GM12872 (cell line): Measurements from ENCODE around the gene SPINT2.

ENCODE experiments used
- TF ChIP-seq, protein P1 (sequence below): IDR thresholded peaks from 3 replicates; pipeline ENCODE4 v1.5.1; 2011; ENCODE audit warnings: low read depth, mild to moderate bottlenecking, low read length, moderate library complexity; ENCODE audit not compliant: insufficient read depth

SPINT2 gene

DNA sequence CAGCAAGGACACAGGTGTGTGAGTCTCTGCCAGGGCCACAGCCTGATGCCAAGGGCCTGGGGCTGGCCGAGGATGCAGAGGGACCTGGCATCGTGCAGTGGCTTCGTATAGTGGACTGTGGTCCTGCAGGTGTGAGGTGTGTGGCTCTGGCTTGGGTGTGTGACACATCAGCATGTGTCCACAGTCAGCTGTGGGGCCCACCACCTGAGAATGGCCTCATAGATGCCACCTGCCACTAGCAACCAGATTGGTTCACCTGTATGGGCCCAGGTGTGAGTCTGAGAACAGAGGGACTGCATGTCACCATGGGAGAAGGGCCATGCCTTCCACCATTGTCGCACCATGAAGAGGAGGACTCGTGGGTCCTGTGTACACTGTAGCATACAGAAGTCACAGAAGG lies 10.6 kb upstream of the SPINT2 start:
- TF ChIP-seq, protein P1, sequence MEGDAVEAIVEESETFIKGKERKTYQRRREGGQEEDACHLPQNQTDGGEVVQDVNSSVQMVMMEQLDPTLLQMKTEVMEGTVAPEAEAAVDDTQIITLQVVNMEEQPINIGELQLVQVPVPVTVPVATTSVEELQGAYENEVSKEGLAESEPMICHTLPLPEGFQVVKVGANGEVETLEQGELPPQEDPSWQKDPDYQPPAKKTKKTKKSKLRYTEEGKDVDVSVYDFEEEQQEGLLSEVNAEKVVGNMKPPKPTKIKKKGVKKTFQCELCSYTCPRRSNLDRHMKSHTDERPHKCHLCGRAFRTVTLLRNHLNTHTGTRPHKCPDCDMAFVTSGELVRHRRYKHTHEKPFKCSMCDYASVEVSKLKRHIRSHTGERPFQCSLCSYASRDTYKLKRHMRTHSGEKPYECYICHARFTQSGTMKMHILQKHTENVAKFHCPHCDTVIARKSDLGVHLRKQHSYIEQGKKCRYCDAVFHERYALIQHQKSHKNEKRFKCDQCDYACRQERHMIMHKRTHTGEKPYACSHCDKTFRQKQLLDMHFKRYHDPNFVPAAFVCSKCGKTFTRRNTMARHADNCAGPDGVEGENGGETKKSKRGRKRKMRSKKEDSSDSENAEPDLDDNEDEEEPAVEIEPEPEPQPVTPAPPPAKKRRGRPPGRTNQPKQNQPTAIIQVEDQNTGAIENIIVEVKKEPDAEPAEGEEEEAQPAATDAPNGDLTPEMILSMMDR = no peak

DNA sequence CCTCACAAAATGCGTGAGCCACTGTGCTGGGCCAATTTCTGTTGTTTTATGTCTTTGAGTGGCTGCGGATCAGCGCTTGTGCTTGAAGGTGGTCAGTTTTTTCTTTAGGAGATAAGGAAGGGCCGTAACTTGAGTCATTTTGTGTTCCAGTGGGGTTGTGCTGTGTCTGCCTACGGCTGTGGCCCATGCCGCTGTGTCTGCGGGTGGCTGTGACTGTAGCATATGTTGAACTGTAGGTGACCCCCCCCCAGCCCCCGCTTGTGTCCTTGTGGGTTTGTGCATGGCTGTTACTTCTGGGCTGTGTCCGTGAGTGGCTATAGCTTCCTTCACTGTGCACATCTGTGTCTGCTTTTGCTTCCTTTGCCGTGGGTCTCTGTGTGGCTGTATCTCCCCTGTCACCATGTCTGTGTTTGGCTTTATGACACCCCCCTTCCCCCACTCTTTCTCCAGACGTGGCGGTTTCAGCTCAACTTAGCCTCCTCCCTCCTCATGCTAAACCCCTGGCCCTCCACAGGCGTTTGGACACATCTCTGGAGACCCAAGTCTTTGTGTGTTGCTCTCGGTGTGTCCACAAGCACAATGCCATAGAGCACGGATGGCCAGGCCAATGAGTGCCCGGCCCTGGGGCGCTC lies 8.9 kb upstream of the SPINT2 start:
- TF ChIP-seq, protein P1 = no peak

DNA sequence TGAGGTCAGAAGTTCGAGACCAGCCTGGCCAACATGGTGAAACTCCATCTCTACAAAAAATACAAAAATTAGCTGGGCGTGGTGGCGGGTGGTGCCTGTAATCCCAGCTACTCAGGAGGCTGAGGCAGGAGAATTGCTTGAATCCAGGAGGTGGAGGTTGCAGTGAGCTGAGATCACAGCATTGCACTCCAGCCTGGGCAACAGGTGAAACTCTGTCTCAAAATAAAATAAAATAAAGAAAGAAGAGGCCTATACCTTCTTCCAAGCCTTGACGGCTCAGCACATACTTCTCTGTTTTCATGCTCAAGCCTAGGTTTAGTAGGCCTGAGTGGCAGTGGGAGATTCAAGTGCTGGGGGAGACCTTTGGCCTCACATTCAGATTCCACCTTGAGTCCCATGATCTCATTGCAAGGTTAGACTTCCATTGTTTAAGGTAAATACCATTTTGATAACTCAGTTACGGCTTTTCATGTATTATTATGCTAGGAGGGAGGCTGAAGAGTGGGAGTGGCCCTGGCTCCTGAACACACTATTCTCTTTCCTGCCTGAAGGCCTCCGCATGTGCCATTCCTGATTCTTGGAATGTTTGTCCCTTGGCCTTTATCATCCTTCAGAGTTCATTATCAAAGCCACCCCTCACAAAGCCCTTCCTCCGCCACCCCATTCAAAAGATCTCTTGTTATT lies 1.6 kb upstream of the SPINT2 start:
- TF ChIP-seq, protein P1 = no peak

DNA sequence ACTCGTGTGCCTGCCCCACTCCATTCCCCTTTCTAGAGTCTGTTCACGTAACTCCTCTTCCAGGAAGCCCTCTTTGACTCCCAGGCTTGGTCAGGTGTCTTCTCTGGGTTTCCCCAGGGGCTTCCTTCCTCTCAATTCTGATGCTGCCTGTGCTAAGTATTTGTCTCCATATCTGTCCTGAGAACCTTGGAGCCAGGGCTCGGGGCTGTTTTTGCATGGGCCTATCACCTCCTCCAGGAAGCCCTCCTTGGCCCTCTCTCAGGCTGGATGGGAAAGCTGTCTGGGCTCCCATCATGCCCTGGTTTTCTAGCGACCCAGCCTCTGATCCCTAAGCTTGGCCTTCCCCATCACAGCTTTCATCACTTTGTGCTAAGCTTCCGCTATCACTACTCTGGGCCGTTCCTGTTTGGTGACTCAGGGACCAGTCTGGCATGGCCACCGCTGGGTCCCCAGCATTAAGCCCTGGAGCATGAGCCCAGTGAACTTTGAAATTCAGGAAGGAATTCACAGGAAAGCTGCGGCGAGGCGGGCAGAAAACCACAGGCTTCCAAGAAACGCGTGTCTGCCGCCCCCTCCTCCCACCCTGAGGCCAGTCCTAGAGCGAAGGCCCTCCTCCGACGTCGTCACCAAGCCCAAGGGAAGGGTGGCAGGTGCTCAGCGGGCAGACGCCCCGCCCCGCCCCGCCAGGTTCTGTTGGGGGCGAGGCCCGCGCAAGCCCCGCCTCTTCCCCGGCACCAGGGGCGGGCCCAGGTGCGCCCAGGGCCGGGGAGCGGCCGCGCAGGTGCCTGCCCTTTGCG lies 486 bp upstream of the SPINT2 start:
- TF ChIP-seq, protein P1 = no peak

DNA sequence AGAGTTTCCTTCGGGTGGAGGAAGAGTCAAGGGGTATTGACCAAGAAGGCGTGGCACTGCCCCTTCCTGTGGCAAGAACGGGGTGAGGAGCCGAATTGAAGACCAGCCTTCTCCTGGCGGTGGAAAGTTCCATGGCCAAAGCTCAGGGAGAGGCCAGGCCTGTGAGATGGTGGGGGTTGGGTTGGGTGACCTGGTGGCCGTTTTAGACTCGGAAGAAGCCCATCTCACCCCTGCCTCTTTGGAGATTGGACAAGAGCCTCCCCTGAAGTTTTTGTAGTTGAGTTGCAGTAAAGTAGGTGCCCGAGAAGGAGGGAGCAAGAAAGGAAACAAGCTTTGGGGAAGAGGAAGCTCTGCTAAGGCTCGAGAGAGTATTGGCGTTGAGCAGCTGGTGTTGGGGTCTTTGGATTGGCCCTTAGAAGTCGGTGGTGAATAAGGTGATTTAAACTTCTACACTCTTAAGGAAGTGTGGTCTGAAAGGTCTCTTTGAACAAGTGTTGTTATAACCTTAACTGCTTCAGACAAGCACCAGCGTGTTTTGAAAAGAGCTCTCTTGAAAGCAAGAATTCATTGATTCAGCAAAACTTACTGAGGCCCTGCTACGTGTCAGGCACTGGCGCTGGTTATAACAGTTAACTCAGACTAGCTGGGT lies 964 bp downstream of the SPINT2 start:
- TF ChIP-seq, protein P1 = no peak

DNA sequence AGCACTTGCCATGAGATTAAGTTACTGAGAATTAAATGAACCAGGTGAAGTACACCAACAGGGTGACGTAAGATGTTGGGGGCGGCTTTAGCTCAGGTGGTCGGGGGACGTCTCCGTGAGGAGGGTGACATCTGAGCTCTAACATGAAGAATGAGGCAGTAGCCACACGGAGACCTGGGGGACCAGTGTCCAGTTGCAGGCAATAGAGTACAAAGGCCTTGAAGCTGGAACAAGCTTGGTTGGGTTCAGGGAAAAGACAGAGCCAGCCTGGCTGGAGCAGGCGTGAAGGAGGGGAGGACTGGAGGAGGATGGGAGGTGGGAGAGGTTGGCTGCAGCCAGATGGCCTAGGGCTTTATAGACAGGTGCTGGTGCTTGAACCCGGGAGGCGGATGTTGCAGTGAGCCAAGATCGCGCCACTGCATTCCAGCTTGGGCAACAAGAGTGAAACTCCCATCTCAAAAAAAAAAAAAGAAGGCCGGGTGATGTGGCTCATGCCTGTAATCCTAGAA lies 1.6 kb downstream of the SPINT2 start:
- TF ChIP-seq, protein P1 = no peak
